A549 treated with CORT108297 at 1 μM for 4 hours (cell line): ENCODE measurements around the gene C1orf122. TPM values are rescaled to one million over a fixed set of nuclear protein-coding genes. Genes with fewer than 3 reads are reported as not detected.

ENCODE experiments used
- total RNA-seq: library from RNA; stranded (reverse); fragments of 200-300 nt; extraction: Qiagen RNA extraction; gene quantifications from 5 replicates; pipeline ENCODE4 v1.2.3, GENCODE V29; 2022

The C1orf122 gene
- 32.2 to 68.6 TPM (median 56.5 TPM) in 5 replicates for total RNA-seq

GRCh38 chr1:37807555-37808368, at the start of gene C1orf122, which contains the start of gene YRDC:
Gene C1orf122, plus strand, starts transcription at chr1:37807790. Its CDS starts 615 bp downstream, at chr1:37808405.
Gene YRDC, minus strand, starts transcription at chr1:37808208. Its CDS starts 28 bp downstream, at chr1:37808180.

DNA sequence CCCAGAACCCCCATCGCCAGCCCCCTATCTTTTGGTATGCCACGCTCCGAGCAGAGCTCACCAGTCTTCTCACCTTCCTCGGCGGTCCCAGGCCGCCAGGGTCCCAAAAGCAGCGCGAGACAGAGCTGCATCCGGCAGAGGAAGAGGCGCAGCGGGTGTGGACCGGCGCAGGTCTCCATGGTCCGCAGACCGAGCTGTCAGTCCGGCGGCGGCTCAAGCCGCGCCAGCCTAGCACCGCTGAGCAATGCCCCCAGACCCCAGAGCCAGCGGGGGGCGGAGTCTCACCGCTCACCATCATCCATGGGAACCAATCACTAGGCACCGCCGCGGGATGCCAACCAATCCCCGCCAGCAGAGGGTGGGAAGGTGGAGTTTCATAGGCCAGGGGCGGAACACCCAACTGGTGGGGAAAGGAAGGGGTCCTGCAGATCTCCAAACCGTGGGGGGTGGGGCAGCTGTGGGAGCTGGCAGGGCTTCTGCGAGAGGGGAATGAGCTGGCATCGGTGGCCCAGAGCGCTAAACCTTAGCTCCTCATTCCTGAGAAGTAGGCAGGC, 42.6 kb upstream of the C1orf122 start, which contains the start of gene EPHA10:
EPHA10 (minus strand) TSS at position 233 of the 554 bp plus-strand sequence; CDS start at position 179, 54 bp downstream.

DNA sequence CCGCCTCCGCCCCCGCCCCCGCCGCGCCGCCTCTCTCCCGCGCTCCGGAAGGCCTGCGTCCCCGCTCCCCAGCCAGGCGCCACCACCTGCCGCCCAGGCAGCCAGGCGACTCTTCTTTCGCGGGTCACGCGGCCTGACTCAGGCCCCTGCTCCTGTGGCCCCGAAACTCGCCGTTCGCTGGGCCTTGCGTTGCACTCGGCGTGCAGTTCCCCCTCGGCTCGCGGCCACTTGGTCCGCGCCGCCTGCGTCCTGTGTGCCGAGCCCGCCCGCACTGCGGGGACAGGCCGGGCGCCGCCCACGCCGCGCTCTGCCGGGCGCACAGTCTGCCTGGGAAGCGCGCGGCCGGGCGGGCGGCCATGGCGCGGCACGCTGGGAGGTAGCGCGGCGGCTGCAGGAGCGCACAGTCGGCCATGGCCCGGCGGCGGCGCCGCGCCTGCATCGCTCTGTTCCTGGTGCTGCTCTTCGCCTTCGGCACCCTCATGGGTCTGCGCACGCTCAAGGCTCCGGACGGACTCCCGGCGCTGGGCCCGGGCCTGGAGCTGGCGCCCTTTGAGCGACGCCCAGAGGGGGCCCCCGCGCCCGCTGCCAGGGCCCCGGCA, 13.7 kb upstream of the C1orf122 start, which contains the start of gene MANEAL:
MANEAL (plus strand) TSS at position 75 of the 599 bp plus-strand sequence; CDS start at position 411, 336 bp downstream.

Other genes starting within 250 kb of the C1orf122 start
- gene GNL2, start 211.9 kb upstream of the C1orf122 start, total RNA-seq: 43.4 to 66.6 TPM (median 51.3 TPM) in 5 replicates
- gene RSPO1, start 172.9 kb upstream of the C1orf122 start, total RNA-seq: 0.09 to 0.16 TPM (median 0.10 TPM) in 5 replicates
- gene CDCA8, start 115.3 kb upstream of the C1orf122 start, total RNA-seq: 45.8 to 49.2 TPM (median 46.8 TPM) in 5 replicates
- gene EPHA10, start 42.7 kb upstream of the C1orf122 start, total RNA-seq: 0.63 to 0.91 TPM (median 0.83 TPM) in 5 replicates
- gene MANEAL, start 13.9 kb upstream of the C1orf122 start, total RNA-seq: 20.4 to 27.1 TPM (median 26.2 TPM) in 5 replicates
- 14.4 to 19.8 TPM (median 18.5 TPM) in 5 replicates for gene YRDC, start 418 bp downstream of the C1orf122 start, total RNA-seq
- 3.9 to 5.4 TPM (median 4.2 TPM) in 5 replicates for gene MTF1, start 51.8 kb downstream of the C1orf122 start, total RNA-seq
- gene INPP5B, start 139.3 kb downstream of the C1orf122 start, total RNA-seq: 3.9 to 5.4 TPM (median 4.5 TPM) in 5 replicates
- gene SF3A3, start 182.2 kb downstream of the C1orf122 start, total RNA-seq: 50.9 to 100 TPM (median 54.3 TPM) in 5 replicates
- 7.3 to 9.0 TPM (median 8.7 TPM) in 5 replicates for gene FHL3, start 197.7 kb downstream of the C1orf122 start, total RNA-seq
- gene UTP11, start 204.9 kb downstream of the C1orf122 start, total RNA-seq: 39.1 to 77.3 TPM (median 42.9 TPM) in 5 replicates
- not detected in 5 replicates for gene POU3F1, start 239.0 kb downstream of the C1orf122 start, total RNA-seq